GM12878 (cell line): ENCODE results near the gene FAM222A. TPM values are rescaled to one million over a fixed set of nuclear protein-coding genes. Genes with fewer than 3 reads are reported as not detected.

Source experiments
- ASH2L ChIP-seq: fragments of 300-600, 200-600 bp; sonication (generic); IDR thresholded peaks from 2 replicates; pipeline ENCODE4 v1.6.1; 2017; ENCODE audit warnings: low read depth, mild to moderate bottlenecking, borderline replicate concordance
- CREB1 ChIP-seq: IDR thresholded peaks from 2 replicates; pipeline ENCODE4 v1.6.1; 2012; ENCODE audit warnings: low read depth, mild to moderate bottlenecking, inconsistent platforms
- EGR1 ChIP-seq, 2 experiments: IDR thresholded peaks; 1 replicate in 1 of 2; 2 replicates in 1 of 2; pipeline ENCODE4 v1.6.1; 2011 to 2012; ENCODE audit warnings: low read depth in 2 of 2, low read length in 2 of 2, borderline replicate concordance in 1 of 2, mild to moderate bottlenecking in 1 of 2, moderate library complexity in 1 of 2
- GATAD2B ChIP-seq: fragments of 450-650 bp; conservative IDR thresholded peaks from 2 replicates; pipeline ENCODE4 v1.6.1; 2017; ENCODE audit warnings: low read depth, mild to moderate bottlenecking, moderate library complexity
- HCFC1 ChIP-seq: fragments of 150-350 bp; IDR thresholded peaks from 2 replicates; pipeline ENCODE4 v1.6.1; 2014; ENCODE audit warnings: low read length
- MEF2A ChIP-seq: IDR thresholded peaks from 2 replicates; pipeline ENCODE4 v1.6.1; 2011; ENCODE audit warnings: low read depth, mild to moderate bottlenecking, low read length, moderate library complexity; ENCODE audit not compliant: insufficient read depth
- MEF2B ChIP-seq: fragments of 450-650 bp; IDR thresholded peaks from 2 replicates; pipeline ENCODE4 v1.6.1; 2018; ENCODE audit warnings: mild to moderate bottlenecking, moderate library complexity; ENCODE audit not compliant: partially characterized antibody, poor library complexity, severe bottlenecking
- MXI1 ChIP-seq: fragments of 150-350 bp; IDR thresholded peaks from 2 replicates; pipeline ENCODE4 v1.6.1; 2011; ENCODE audit warnings: low read depth, mild to moderate bottlenecking, inconsistent platforms, low read length, improper control_type of control experiment
- MYC ChIP-seq: IDR thresholded peaks from 2 replicates; pipeline ENCODE4 v1.6.1; 2011; ENCODE audit warnings: mild to moderate bottlenecking, low read length, moderate library complexity, inconsistent platforms; ENCODE audit not compliant: insufficient read depth, insufficient replicate concordance, insufficient read length, severe bottlenecking
- NFYB ChIP-seq: IDR thresholded peaks from 2 replicates; pipeline ENCODE4 v1.6.1; 2011; ENCODE audit warnings: low read depth, mild to moderate bottlenecking, low read length, improper control_type of control experiment, moderate library complexity; ENCODE audit not compliant: insufficient read depth
- POLR2A ChIP-seq: IDR thresholded peaks from 2 replicates; pipeline ENCODE4 v1.6.1; 2011; ENCODE audit warnings: low read depth, mild to moderate bottlenecking, low read length
- RUNX3 ChIP-seq: IDR thresholded peaks from 2 replicates; pipeline ENCODE4 v1.6.1; 2012; ENCODE audit warnings: low read length, inconsistent platforms
- SIN3A ChIP-seq: IDR thresholded peaks from 2 replicates; pipeline ENCODE4 v1.6.1; 2012; ENCODE audit warnings: low read depth, low read length, improper control_type of control experiment
- SIX5 ChIP-seq: IDR thresholded peaks from 2 replicates; pipeline ENCODE4 v1.6.1; 2011; ENCODE audit warnings: mild to moderate bottlenecking, low read depth, low read length, moderate library complexity; ENCODE audit not compliant: severe bottlenecking
- TARDBP ChIP-seq: IDR thresholded peaks from 2 replicates; pipeline ENCODE4 v1.6.1; 2016; ENCODE audit warnings: borderline replicate concordance
- polyA plus RNA-seq, 11 experiments: library from polyadenylated mRNA; depleted of rRNA in 4 of 11; unstranded in 6 of 11; stranded (reverse) in 5 of 11; fragments of >200 nt; fragmentation: Nextera tagmentation in 4 of 11; fragmentation: Illumina TruSeq in 1 of 11; extraction: Ambion mirVana in 4 of 11; extraction: Trizol in 1 of 11; gene quantifications; 1 replicate in 1 of 11; 2 replicates in 10 of 11; pipeline versions ENCODE4 v1.2.1 to v1.2.3, GENCODE V29; 2011 to 2016; ENCODE audit warnings: inconsistent platforms in 2 of 11, missing spikeins in 2 of 11, low read depth in 1 of 11
- total RNA-seq, 4 experiments: library from RNA; depleted of rRNA in 3 of 4; stranded (reverse); fragments of >200 nt in 3 of 4; fragmentation: Illumina TruSeq in 1 of 4; extraction: Trizol in 1 of 4; gene quantifications; 2 replicates each; pipeline versions ENCODE4 v1.2.1 to v1.2.3, GENCODE V29; 2013 to 2021
- TF ChIP-seq, protein P1 (sequence below): IDR thresholded peaks from 2 replicates; pipeline ENCODE4 v1.6.1; 2012; ENCODE audit warnings: improper control_type of control experiment, low read depth, low read length; ENCODE audit not compliant: insufficient replicate concordance
- TF ChIP-seq, protein P2 (sequence below): fragments of 450-650 bp; IDR thresholded peaks from 2 replicates; pipeline ENCODE4 v1.6.1; 2016; ENCODE audit warnings: mild to moderate bottlenecking
- TF ChIP-seq, protein P3 (sequence below): IDR thresholded peaks from 2 replicates; pipeline ENCODE4 v1.6.1; 2011; ENCODE audit warnings: borderline replicate concordance, low read depth, mild to moderate bottlenecking, moderate library complexity, mixed read lengths, low read length; ENCODE audit not compliant: insufficient read depth; ENCODE audit errors: extremely low read length
- TF ChIP-seq, protein P4 (sequence below): IDR thresholded peaks from 2 replicates; pipeline ENCODE4 v1.6.1; 2012; ENCODE audit warnings: low read depth, low read length, improper control_type of control experiment
- TF ChIP-seq, protein P5 (sequence below): IDR thresholded peaks from 2 replicates; pipeline ENCODE4 v1.6.1; 2011; ENCODE audit warnings: mild to moderate bottlenecking, low read depth, low read length, moderate library complexity; ENCODE audit not compliant: insufficient replicate concordance

The FAM222A gene
- total and polyA plus RNA-seq, 10 of the 15 experiments (the other 5 are each of a cell fraction or from before 2014, with no cell fraction given): 0.04 to 0.49 (median 0.14) TPM; not detected in 3

DNA sequence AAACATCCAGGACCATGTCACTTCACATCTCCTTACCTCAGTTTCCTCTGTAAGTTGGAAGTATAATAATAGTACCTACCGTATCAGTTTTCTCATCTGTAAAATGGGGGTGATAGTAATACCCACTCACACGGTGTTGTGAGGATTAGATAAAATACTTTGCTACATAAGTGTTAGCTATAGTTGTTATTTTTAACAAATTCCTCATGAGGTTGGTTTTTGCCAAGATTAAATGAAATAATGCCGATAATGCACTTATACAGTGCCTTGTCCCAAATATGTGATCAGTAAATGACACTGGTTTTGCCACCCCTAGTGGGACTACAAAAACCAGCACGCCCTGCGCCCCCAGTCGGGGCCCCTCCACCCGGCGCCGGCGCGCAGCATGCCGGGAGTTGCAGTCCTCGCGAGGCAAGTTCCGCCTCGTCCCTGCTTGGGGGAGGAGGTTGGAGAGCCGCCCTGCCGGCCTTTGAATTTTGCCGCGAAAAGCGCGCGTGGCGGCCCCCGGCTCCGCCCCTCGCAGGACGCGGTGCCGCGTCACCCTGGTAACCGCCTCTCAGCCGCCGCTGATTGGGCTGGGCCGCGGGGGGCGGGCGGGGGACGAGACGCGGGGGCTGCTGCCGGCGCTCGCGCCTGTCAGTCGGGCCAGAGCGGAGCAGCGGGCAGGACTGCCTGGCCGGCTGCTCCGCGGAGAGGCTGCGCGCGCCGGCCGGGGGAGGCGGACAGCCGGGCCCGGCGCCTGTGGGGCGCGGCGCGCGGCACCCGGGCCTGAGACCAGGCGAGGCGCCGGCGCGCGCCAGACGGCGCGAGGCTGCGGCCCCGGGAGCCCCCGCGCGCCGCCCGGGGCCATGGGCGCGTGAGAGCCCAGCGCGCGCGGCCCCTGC is at the start of gene FAM222A (continued):
- TF ChIP-seq, protein P1, sequence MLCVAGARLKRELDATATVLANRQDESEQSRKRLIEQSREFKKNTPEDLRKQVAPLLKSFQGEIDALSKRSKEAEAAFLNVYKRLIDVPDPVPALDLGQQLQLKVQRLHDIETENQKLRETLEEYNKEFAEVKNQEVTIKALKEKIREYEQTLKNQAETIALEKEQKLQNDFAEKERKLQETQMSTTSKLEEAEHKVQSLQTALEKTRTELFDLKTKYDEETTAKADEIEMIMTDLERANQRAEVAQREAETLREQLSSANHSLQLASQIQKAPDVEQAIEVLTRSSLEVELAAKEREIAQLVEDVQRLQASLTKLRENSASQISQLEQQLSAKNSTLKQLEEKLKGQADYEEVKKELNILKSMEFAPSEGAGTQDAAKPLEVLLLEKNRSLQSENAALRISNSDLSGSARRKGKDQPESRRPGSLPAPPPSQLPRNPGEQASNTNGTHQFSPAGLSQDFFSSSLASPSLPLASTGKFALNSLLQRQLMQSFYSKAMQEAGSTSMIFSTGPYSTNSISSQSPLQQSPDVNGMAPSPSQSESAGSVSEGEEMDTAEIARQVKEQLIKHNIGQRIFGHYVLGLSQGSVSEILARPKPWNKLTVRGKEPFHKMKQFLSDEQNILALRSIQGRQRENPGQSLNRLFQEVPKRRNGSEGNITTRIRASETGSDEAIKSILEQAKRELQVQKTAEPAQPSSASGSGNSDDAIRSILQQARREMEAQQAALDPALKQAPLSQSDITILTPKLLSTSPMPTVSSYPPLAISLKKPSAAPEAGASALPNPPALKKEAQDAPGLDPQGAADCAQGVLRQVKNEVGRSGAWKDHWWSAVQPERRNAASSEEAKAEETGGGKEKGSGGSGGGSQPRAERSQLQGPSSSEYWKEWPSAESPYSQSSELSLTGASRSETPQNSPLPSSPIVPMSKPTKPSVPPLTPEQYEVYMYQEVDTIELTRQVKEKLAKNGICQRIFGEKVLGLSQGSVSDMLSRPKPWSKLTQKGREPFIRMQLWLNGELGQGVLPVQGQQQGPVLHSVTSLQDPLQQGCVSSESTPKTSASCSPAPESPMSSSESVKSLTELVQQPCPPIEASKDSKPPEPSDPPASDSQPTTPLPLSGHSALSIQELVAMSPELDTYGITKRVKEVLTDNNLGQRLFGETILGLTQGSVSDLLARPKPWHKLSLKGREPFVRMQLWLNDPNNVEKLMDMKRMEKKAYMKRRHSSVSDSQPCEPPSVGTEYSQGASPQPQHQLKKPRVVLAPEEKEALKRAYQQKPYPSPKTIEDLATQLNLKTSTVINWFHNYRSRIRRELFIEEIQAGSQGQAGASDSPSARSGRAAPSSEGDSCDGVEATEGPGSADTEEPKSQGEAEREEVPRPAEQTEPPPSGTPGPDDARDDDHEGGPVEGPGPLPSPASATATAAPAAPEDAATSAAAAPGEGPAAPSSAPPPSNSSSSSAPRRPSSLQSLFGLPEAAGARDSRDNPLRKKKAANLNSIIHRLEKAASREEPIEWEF: no peak
- 0 out of 2 replicates have a peak, but pooled peaks have one; percentile 20 for TF ChIP-seq MEF2A
- TF ChIP-seq RUNX3: peak; percentile 14; the same call in 1 of the 2 replicates
- TF ChIP-seq, protein P2, sequence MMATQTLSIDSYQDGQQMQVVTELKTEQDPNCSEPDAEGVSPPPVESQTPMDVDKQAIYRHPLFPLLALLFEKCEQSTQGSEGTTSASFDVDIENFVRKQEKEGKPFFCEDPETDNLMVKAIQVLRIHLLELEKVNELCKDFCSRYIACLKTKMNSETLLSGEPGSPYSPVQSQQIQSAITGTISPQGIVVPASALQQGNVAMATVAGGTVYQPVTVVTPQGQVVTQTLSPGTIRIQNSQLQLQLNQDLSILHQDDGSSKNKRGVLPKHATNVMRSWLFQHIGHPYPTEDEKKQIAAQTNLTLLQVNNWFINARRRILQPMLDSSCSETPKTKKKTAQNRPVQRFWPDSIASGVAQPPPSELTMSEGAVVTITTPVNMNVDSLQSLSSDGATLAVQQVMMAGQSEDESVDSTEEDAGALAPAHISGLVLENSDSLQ: no peak; the same call in 1 of the 2 replicates
- TF ChIP-seq TARDBP: peak; percentile 92
- peak; percentile 49; the same call in 1 of the 2 replicates for TF ChIP-seq NFYB
- TF ChIP-seq MYC: no peak
- TF ChIP-seq, protein P3, sequence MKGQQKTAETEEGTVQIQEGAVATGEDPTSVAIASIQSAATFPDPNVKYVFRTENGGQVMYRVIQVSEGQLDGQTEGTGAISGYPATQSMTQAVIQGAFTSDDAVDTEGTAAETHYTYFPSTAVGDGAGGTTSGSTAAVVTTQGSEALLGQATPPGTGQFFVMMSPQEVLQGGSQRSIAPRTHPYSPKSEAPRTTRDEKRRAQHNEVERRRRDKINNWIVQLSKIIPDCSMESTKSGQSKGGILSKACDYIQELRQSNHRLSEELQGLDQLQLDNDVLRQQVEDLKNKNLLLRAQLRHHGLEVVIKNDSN: no peak
- no peak for TF ChIP-seq GATAD2B
- TF ChIP-seq, protein P4, sequence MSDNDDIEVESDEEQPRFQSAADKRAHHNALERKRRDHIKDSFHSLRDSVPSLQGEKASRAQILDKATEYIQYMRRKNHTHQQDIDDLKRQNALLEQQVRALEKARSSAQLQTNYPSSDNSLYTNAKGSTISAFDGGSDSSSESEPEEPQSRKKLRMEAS: peak; percentile 97
- no peak for TF ChIP-seq MEF2B
- TF ChIP-seq CREB1: peak; percentile 80
- peak in 1 of 2 experiments; percentile 40; a peak in 1 of 3 replicates for TF ChIP-seq EGR1 (IDR thresholded peaks at IDR 0.05; ENCODE audit: borderline replicate concordance in 1 of 2, low read depth in 2 of 2, low read length in 2 of 2)
- TF ChIP-seq ASH2L: no peak
- TF ChIP-seq POLR2A: peak; percentile 80
- TF ChIP-seq, protein P5, sequence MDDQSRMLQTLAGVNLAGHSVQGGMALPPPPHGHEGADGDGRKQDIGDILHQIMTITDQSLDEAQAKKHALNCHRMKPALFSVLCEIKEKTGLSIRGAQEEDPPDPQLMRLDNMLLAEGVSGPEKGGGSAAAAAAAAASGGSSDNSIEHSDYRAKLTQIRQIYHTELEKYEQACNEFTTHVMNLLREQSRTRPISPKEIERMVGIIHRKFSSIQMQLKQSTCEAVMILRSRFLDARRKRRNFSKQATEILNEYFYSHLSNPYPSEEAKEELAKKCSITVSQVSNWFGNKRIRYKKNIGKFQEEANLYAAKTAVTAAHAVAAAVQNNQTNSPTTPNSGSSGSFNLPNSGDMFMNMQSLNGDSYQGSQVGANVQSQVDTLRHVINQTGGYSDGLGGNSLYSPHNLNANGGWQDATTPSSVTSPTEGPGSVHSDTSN: peak; percentile 31
- TF ChIP-seq SIN3A: peak; percentile 98
- TF ChIP-seq HCFC1: peak; percentile 99
- TF ChIP-seq SIX5: peak; percentile 97
- peak; percentile 99 for TF ChIP-seq MXI1
